Muscle layer of colon (tissue), 2 donors: ENCODE data around the gene STAT4.
A peak's percentile ranks its signal among the peaks of the same experiment; 100 is the strongest.

ENCODE experiments used
- H3K27ac ChIP-seq: one replicate; pipeline ENCODE4 v1.7.0; 2013; ENCODE audit warnings: low read depth, mild to moderate bottlenecking, low read length, moderate library complexity
- H3K27me3 ChIP-seq, 2 donors: one replicate each; pipeline ENCODE4 v1.7.0; 2013; ENCODE audit warnings: low read length in 2 of 2, mild to moderate bottlenecking in 2 of 2; ENCODE audit not compliant: insufficient read depth in 2 of 2, control insufficient read depth in 1 of 2
- H3K36me3 ChIP-seq: one replicate; pipeline ENCODE4 v1.7.0; 2013; ENCODE audit warnings: mild to moderate bottlenecking, low read length; ENCODE audit not compliant: insufficient read depth
- H3K4me1 ChIP-seq: one replicate; pipeline ENCODE4 v1.7.0; 2013; ENCODE audit warnings: mild to moderate bottlenecking, low read length; ENCODE audit not compliant: insufficient read depth
- H3K4me3 ChIP-seq, 2 donors: one replicate each; pipeline ENCODE4 v1.7.0; 2013; ENCODE audit warnings: low read length in 2 of 2, low read depth in 1 of 2, mild to moderate bottlenecking in 1 of 2, moderate library complexity in 1 of 2
- H3K9ac ChIP-seq: one replicate; pipeline ENCODE4 v1.7.0; 2013; ENCODE audit warnings: low read length
- H3K9me3 ChIP-seq: one replicate; pipeline ENCODE4 v1.7.0; 2013; ENCODE audit warnings: mild to moderate bottlenecking, low read length
- donor health status: abdominal sarcoma.
- donor health status: Adenocarcinoma of cecum.

The STAT4 gene

DNA sequence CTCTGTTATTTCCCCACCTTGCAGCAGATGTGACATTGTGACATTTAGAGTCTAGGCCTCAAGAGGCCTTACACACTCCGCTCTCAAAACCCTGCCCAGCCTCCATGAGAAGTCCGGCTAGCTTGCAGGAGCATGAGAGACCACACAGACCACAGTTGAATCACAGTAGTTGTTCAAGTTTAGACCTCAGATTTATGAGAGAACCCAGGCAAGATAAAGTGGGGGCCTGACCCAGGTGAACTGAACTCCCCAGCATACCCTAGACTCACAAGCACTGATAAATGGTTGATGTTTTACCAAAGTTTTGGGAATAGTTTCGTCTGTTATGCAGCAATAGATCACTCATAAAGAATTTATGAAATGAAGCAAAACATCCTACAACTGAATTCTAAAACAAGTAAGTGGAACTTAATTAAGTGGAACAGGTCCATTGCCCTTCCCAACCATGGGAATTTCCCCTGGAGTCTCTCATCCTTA lies 132.1 kb downstream of the STAT4 start:
- Histone ChIP-seq H3K4me1 (peaks cover 19% of the 10 kb centered on the region), H3K9me3 (no peaks in the 10 kb centered on the region), H3K4me3 (no peak overlapping the region), H3K27ac (no peak overlapping the region), H3K36me3 (no peaks in the 10 kb centered on the region), H3K9ac (no peak overlapping the region), H3K27me3 (no peaks in the 10 kb centered on the region)

DNA sequence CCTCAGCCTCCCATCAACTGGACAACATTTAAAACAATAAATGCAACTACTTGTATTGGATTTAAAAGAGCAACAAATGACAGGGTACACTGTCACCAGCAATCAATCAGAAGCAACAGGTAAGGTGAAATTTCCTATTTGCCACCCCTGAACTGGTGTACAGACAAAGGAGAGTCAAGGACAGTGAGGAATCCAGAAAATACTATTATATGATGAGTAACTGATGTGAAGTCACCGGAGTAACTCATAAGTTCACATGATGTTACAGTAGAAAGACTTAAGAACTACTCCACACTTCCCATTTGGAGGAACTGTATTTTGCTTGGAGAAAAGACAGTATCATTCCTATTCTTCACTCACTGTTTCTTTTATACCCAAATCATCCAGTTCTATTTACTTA lies 132.7 kb downstream of the STAT4 start:
- Histone ChIP-seq H3K27ac (no peak overlapping the region), H3K4me3 (no peak overlapping the region), H3K4me1 (peaks cover 23% of the 10 kb centered on the region), H3K27me3 (no peaks in the 10 kb centered on the region), H3K36me3 (no peaks in the 10 kb centered on the region), H3K9ac (no peak overlapping the region), H3K9me3 (no peaks in the 10 kb centered on the region)

DNA sequence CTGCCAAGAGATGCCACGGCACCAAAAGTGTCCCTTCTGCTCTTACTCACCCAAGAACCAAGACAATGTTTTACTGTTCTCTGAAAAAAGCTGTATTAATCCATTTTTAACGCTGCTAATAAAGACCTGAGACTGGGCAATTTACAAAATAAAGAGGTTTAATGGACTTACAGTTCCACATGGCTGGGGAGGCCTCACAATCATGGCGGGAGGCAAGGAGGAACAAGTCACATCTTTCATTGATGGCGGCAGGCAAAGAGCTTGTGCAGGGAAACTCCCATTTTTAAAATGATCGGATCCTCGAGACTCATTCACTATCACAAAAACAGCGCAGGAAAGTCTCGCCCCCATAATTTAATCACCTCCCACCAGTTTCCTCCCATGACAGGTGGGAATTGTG lies 135.0 kb downstream of the STAT4 start:
- Histone ChIP-seq H3K27me3 (no peaks in the 10 kb centered on the region), H3K27ac (no peak overlapping the region), H3K9ac (no peak overlapping the region), H3K9me3 (no peaks in the 10 kb centered on the region), H3K4me3 (no peak overlapping the region), H3K4me1 (peaks cover 32% of the 10 kb centered on the region), H3K36me3 (no peaks in the 10 kb centered on the region)

DNA sequence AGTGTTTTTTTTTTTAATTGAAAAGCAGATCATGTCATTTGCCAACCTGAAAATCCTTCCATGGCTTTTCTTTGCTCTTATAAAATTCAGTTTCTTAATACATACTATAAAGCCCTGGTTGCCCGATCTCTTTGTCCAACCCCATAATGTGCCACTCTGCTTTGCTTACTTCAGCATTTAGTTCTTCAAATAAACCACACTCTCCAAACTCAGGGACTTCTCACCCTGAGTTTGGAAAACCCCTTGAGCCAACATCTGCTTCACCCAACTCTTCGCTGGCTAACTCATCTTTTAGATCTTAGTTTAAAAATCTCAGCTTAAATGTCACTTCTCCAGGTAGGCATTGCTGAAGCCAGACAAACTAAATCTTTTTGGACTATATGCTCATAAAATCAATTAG lies 135.6 kb downstream of the STAT4 start:
- H3K36me3 ChIP-seq: no peaks in the 10 kb centered on the region
- no peaks in the 10 kb centered on the region for H3K27me3 ChIP-seq
- no peak overlapping the region for H3K27ac ChIP-seq
- H3K9ac ChIP-seq: no peak overlapping the region
- peaks cover 31% of the 10 kb centered on the region for H3K4me1 ChIP-seq
- no peaks in the 10 kb centered on the region for H3K9me3 ChIP-seq
- H3K4me3 ChIP-seq: no peak overlapping the region

DNA sequence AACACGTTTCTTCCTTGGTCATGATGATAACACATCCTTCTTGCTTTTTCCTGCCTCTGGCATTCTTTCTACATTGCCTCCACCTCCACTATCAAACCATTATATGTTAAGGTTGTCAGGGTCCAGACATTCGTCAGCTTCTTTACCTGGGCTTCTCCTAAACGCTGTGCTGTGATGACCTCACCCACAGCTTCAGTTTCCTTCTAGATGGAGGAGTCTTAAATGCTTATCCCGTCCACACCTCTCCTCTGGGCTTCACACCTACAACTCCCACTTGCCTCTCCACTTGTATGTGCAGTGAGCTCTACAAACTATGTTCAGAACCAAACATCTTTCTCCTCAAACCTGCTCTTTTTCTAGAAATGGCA lies 136.2 kb downstream of the STAT4 start:
- H3K4me3 ChIP-seq: peak overlapping the region; percentile 21 to 63
- no peaks in the 10 kb centered on the region for H3K9me3 ChIP-seq
- H3K9ac ChIP-seq: peak overlapping the region; percentile 25
- H3K27me3 ChIP-seq: no peaks in the 10 kb centered on the region
- H3K27ac ChIP-seq: peak overlapping the region; percentile 97
- peaks cover 3% of the 10 kb centered on the region for H3K36me3 ChIP-seq
- peaks cover 31% of the 10 kb centered on the region for H3K4me1 ChIP-seq

DNA sequence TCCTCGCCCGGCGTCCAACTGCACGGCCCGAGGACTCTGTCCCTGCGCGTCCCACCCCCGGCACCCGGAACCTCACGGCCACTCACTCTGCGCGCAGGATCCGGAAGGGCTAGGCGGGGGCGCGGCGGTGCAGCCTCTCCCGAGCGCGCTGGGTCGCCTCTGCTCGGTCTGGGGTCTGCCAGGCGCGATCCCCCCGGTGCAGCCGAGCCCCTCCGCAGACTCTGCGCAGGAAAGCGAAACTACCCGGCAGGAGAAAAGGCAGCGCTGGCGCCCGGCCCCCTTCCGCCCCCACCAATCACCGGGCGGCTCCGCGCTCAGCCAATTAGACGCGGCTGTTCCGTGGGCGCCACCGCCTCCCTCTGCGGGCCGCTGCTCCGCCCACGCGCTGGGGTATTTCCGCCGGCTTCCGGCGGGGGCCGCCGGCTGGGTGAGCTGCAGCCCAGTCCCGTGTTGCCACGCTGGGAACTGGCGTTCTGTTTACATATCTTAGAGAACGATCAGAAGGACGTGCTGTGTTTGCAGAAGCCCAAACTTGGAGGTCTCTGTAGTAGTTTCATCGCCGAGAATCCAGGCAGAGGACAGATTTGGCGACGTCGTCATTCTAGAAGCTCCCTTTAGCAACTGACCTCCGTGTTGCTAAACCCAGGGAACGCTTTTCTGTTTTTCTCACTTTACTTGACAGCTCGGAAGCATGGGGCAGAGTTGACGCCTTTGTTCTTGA lies 136.7 kb downstream of the STAT4 start, which contains the start of gene STAT1:
TSS of gene STAT1 (minus strand) at position 240 of the 721 bp plus-strand sequence. CDS start 4,168 bp downstream, outside the sequence.
- H3K9me3 ChIP-seq: no peaks in the 10 kb centered on the region

DNA sequence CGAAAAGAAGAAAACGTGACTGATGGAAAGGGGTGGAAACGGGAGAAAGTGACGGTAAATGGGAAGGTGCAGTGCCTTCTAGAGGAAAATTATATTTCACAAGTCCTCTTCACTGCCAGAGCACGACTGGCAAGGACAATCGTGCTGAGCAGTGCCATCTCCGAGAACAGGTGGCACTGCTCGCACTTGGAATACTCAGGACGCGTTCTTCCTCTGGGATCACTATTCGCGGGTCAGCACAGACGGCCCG lies 137.2 kb downstream of the STAT4 start:
- Histone ChIP-seq H3K36me3 (peaks cover 9% of the 10 kb centered on the region), H3K9ac (peak overlapping the region; percentile 95), H3K27ac (peak overlapping the region; percentile 97)

More for the DNA sequence above, 136.7 kb downstream of the STAT4 start, which contains the start of gene STAT1:
- H3K27ac ChIP-seq: peak within 1 kb of the TSS; percentile 97
- H3K4me1 ChIP-seq: peaks cover 31% of the 10 kb centered on the region
- H3K4me3 ChIP-seq: peak within 1 kb of the TSS; percentile 88 to 100
- H3K36me3 ChIP-seq: peaks cover 9% of the 10 kb centered on the region
- H3K9ac ChIP-seq: peak within 1 kb of the TSS; percentile 95
- H3K27me3 ChIP-seq: no peaks in the 10 kb centered on the region

DNA sequence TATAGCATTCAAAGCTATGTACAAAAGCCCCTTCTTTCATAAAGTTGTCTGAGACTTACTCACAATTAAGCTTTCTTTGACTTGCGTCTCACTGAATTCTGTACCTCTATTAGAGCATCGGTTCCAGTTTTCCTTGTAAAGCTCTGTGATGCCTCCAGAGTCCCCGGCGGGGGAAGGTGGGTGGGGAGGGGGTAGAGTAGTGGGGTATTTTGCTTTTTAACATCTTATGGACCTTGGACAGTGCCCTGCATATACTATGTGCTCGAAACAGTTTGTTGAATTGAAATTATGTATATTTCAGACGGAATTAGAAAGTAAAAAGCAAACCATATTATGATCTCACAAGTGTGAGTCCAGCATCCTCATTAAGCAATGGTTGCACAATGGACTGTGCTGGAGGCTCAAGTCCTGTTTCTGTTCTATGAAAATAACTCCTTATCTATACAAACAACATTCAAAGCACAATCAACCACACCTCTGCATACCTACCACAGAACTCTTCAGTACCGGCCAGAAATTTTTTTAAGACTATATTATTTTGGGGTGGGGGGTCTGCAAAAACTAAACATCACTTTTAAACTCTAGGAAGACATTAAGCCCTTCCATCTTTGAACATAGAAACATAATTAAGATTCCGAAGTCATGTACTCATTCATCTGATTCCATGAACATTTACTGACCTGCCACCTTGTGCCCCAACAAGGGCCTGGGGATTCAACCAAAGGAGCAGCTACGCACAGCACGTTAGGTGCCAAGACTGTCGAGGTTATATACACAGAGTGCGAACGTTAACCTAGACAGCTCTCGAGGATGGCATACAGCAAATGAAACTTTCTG lies 137.7 kb downstream of the STAT4 start:
- Histone ChIP-seq H3K9ac (peak overlapping the region; percentile 95), H3K4me3 (peak overlapping the region; percentile 88 to 100), H3K4me1 (peaks cover 31% of the 10 kb centered on the region), H3K36me3 (peaks cover 9% of the 10 kb centered on the region), H3K27me3 (no peaks in the 10 kb centered on the region), H3K9me3 (no peaks in the 10 kb centered on the region), H3K27ac (peak overlapping the region; percentile 97)

More for the DNA sequence above, 137.2 kb downstream of the STAT4 start:
- no peaks in the 10 kb centered on the region for H3K27me3 ChIP-seq
- no peaks in the 10 kb centered on the region for H3K9me3 ChIP-seq
- H3K4me1 ChIP-seq: peaks cover 31% of the 10 kb centered on the region
- H3K4me3 ChIP-seq: peak overlapping the region; percentile 88 to 100

DNA sequence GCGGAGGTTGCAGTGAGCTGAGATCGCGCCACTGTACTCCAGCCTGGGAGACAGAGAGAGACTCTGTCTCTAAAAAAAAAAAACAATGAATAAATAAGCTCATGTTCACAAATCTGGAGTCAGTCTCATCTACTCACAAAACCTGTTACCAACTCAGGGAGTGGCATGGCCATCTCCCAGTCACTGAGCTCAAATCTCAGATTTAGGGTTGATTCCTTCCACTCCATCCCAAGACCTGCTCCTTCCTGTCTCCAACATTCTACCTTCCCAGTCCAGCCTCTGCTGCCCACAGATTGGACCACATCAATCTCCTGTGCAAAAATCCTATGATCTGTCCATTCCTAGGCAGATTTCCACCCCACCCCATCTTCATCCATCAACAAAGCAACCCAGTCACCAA lies 138.4 kb downstream of the STAT4 start:
- Histone ChIP-seq H3K36me3 (peaks cover 11% of the 10 kb centered on the region), H3K27me3 (no peaks in the 10 kb centered on the region), H3K9me3 (no peaks in the 10 kb centered on the region), H3K27ac (no peak overlapping the region), H3K4me1 (peaks cover 31% of the 10 kb centered on the region), H3K9ac (peak overlapping the region; percentile 95), H3K4me3 (peak overlapping the region; percentile 88 to 100)

DNA sequence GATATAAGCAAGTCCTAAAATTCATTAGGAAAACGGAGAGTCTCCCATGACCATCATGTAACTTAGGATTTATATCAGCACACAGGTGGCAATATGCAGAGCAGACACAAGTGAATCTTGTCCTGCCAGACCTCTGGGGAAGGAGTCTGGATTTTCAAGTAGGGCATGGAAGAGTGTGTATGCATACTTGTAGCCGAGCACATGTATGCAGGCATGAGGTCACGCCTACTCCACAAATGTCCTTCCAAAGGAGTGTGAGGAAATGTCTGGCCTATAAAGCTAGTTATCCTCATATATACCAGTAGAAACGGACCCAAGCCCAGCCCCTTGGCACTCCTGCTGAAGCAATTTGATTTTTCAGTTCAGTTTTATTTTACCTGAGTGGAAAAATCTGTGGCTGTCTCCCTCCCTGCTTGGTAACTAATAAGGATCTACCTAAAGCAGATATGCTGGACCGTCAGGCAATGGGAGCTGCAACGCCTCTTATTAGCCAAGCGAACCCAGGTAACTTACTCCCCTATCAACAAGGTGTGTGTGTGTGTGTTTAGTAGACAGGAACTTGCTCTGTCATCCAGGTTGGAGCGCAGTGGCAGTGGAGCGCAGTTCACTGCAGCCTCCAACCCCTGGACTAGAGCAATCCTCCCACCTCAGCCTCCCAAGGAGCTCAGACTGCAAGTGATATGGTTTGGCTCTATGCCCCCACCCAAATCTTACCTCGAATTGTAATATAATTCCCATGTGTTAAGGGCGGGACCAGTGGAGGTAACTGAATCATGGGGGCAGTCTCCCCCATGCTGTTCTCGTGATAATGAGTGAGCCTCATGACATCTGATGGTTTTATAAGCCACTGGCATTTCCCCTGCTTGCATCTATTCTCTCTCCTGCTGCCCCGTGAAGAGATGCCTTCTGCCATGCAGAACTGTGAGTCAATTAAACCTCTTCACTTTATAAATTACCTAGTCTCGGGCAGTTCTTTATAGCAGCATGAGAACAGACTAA lies 139.6 kb downstream of the STAT4 start:
- Histone ChIP-seq H3K27ac (no peak overlapping the region), H3K36me3 (peaks cover 23% of the 10 kb centered on the region), H3K27me3 (no peaks in the 10 kb centered on the region), H3K4me3 (no peak overlapping the region), H3K9me3 (no peaks in the 10 kb centered on the region), H3K4me1 (peaks cover 31% of the 10 kb centered on the region), H3K9ac (no peak overlapping the region)
